Right lobe of liver (tissue), 4 donors: ENCODE measurements around the gene BANP.

Source experiments
- POLR2A ChIP-seq: fragments of 450-650 bp; IDR thresholded peaks from one replicate; pipeline ENCODE4 v1.6.1; 2017; ENCODE audit warnings: antibody characterized with exemption, mild to moderate bottlenecking
- TF ChIP-seq, protein P1 (sequence below), 4 donors: fragments of 200-600 bp in 3 of 4; fragments of 450-650 bp in 1 of 4; IDR thresholded peaks; one replicate each; pipeline versions ENCODE4 v1.5.1 to v1.8.0; 2016 to 2022; ENCODE audit warnings: antibody characterized with exemption in 4 of 4, mild to moderate bottlenecking in 2 of 4
- donor health status: DM: no; HTN: no; CAD: no.
- donor health status: DM: no; HTN: no; CAD: no.
- donor health status: DM: no; HTN: yes; CAD: no.

DNA sequence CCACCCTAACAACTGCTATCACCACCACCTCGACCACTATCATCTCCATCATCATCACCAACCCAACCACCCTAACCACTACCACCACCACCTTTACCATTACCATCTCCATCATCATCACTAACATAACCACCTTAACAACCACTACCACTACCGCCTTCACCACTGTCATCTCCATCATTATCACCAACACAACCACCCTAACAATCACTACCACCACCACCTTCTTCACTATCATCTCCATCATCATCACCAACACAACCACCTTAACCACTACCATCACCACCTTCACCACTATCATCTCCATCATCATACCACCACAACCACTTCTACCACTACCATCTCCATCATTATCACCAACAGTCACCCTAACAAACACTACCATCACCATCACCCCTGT, 101.4 kb downstream of the BANP start:
- TF ChIP-seq, protein P1, sequence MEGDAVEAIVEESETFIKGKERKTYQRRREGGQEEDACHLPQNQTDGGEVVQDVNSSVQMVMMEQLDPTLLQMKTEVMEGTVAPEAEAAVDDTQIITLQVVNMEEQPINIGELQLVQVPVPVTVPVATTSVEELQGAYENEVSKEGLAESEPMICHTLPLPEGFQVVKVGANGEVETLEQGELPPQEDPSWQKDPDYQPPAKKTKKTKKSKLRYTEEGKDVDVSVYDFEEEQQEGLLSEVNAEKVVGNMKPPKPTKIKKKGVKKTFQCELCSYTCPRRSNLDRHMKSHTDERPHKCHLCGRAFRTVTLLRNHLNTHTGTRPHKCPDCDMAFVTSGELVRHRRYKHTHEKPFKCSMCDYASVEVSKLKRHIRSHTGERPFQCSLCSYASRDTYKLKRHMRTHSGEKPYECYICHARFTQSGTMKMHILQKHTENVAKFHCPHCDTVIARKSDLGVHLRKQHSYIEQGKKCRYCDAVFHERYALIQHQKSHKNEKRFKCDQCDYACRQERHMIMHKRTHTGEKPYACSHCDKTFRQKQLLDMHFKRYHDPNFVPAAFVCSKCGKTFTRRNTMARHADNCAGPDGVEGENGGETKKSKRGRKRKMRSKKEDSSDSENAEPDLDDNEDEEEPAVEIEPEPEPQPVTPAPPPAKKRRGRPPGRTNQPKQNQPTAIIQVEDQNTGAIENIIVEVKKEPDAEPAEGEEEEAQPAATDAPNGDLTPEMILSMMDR (IDR thresholded peaks at IDR 0.05), result no peak
- TF ChIP-seq POLR2A, result no peak
